H1 (cell line): ENCODE results near the gene GNG4. TPM values are rescaled to one million over a fixed set of nuclear protein-coding genes. Genes with fewer than 3 reads are reported as not detected.

Source experiments
- CTCF ChIA-PET: fragments of 300-600 bp; sonication (Branson Sonifier 250); formaldehyde crosslinking; loops from one replicate; lab custom pipeline; 2021; ENCODE audit not compliant: partially characterized antibody; lab: Charles Lee
- POLR2A ChIA-PET: fragments of 300-600 bp; sonication (Branson Sonifier 250); formaldehyde crosslinking; loops from one replicate; lab custom pipeline; 2021; ENCODE audit warnings: inconsistent platforms; ENCODE audit not compliant: partially characterized antibody; lab: Charles Lee
- DNase-seq, 2 experiments: peaks; one replicate each; pipeline versions ENCODE4 v3.0.0 to v3.0.0-alpha.2; 2010 to 2022; ENCODE audit warnings: low spot score in 2 of 2, low read depth in 1 of 2, mixed read lengths in 1 of 2
- FAIRE-seq: peaks from 2 replicates; lab custom pipeline; 2011; peaks lifted over from hg19 to GRCh38; lab: Jason Lieb, UNC
- H2AFZ ChIP-seq: 2 replicates; pipeline ENCODE4 v1.8.1; 2012; ENCODE audit warnings: low read length, inconsistent platforms
- H2AK5ac ChIP-seq: 2 replicates; pipeline ENCODE4 v1.6.1; 2013; ENCODE audit warnings: low read depth, low read length
- H2BK120ac ChIP-seq: replicated peaks from 2 replicates; pipeline ENCODE3; 2013; ENCODE audit warnings: low read depth, low read length, inconsistent platforms
- H2BK12ac ChIP-seq: 2 replicates; pipeline ENCODE4 v1.6.1; 2013; ENCODE audit warnings: low read depth, low read length
- H2BK15ac ChIP-seq: 2 replicates; pipeline ENCODE4 v1.6.1; 2013; ENCODE audit warnings: low read length
- H2BK20ac ChIP-seq: 2 replicates; pipeline ENCODE4 v1.6.1; 2013; ENCODE audit warnings: low read length
- H2BK5ac ChIP-seq: 2 replicates; pipeline ENCODE4 v1.6.1; 2013; ENCODE audit warnings: low read depth, low read length
- H3K14ac ChIP-seq: 2 replicates; pipeline ENCODE4 v1.6.1; 2013; ENCODE audit warnings: inconsistent platforms; ENCODE audit not compliant: insufficient read length
- H3K18ac ChIP-seq: 2 replicates; pipeline ENCODE4 v1.6.1; 2013; ENCODE audit warnings: low read length; ENCODE audit errors: extremely low read depth
- H3K23ac ChIP-seq: 2 replicates; pipeline ENCODE4 v1.6.1; 2013; ENCODE audit warnings: inconsistent platforms; ENCODE audit not compliant: insufficient read length
- H3K23me2 ChIP-seq: 2 replicates; pipeline ENCODE4 v1.6.1; 2013; ENCODE audit warnings: low read depth, low read length
- H3K27ac ChIP-seq: 2 replicates; pipeline ENCODE4 v1.6.1; 2011; ENCODE audit warnings: low read depth, low read length, inconsistent platforms
- H3K27me3 ChIP-seq, 4 experiments: replicated peaks in 1 of 4; 1 replicate in 1 of 4; 2 replicates in 3 of 4; pipeline versions ENCODE4 v1.6.1 to v1.8.1; 2011 to 2013; ENCODE audit warnings: low read length in 3 of 4, mild to moderate bottlenecking in 3 of 4, inconsistent platforms in 2 of 4, mixed read lengths in 2 of 4, moderate library complexity in 1 of 4; ENCODE audit not compliant: control insufficient read depth in 3 of 4, insufficient read depth in 3 of 4; ENCODE audit errors: extremely low read depth in 1 of 4
- H3K36me3 ChIP-seq, 4 experiments: 2 replicates each; pipeline versions ENCODE4 v1.6.1 to v1.8.1; 2011 to 2013; ENCODE audit warnings: mild to moderate bottlenecking in 4 of 4, low read length in 3 of 4, moderate library complexity in 2 of 4, control low read depth in 1 of 4, inconsistent platforms in 1 of 4; ENCODE audit not compliant: insufficient read depth in 4 of 4, control insufficient read depth in 2 of 4
- H3K4ac ChIP-seq: replicated peaks from 2 replicates; pipeline ENCODE3; 2013; ENCODE audit warnings: low read length, low read depth, mixed read lengths, inconsistent platforms; ENCODE audit not compliant: insufficient read length
- H3K4me1 ChIP-seq, 4 experiments: replicated peaks in 1 of 4; 1 replicate in 1 of 4; 2 replicates in 3 of 4; pipeline versions ENCODE4 v1.6.1 to v1.8.1; 2011 to 2013; ENCODE audit warnings: low read length in 3 of 4, inconsistent platforms in 2 of 4, mixed read lengths in 1 of 4; ENCODE audit not compliant: insufficient read depth in 4 of 4, control insufficient read depth in 3 of 4
- H3K4me2 ChIP-seq, 2 experiments: 2 replicates each; pipeline versions ENCODE4 v1.6.1 to v1.8.1; 2011 to 2013; ENCODE audit warnings: low read depth in 2 of 2, low read length in 2 of 2, control low read depth in 1 of 2, inconsistent platforms in 1 of 2, mild to moderate bottlenecking in 1 of 2; ENCODE audit not compliant: insufficient read depth in 1 of 2
- H3K4me3 ChIP-seq, 4 experiments: fragments of 200-600, 300-600 bp in 1 of 4; sonication (generic), shearing (Covaris generic), sonication (Bioruptor Twin) in 1 of 4; 2 replicates each; pipeline versions ENCODE4 v1.5.1 to v1.8.1; 2011 to 2016; ENCODE audit warnings: low read length in 4 of 4, low read depth in 3 of 4, control low read depth in 2 of 4, inconsistent platforms in 2 of 4, mild to moderate bottlenecking in 2 of 4, mixed read lengths in 1 of 4, moderate library complexity in 1 of 4; ENCODE audit not compliant: insufficient read depth in 2 of 4; ENCODE audit errors: extremely low read depth in 1 of 4
- H3K56ac ChIP-seq: replicated peaks from 2 replicates; pipeline ENCODE3; 2013; ENCODE audit warnings: low read depth, mild to moderate bottlenecking, mixed read lengths, low read length, inconsistent platforms; ENCODE audit not compliant: insufficient read length
- H3K79me1 ChIP-seq: 2 replicates; pipeline ENCODE4 v1.6.1; 2013; ENCODE audit warnings: low read depth, low read length, control low read depth
- H3K79me2 ChIP-seq, 2 experiments: 2 replicates each; pipeline versions ENCODE4 v1.6.1 to v1.8.1; 2012 to 2013; ENCODE audit warnings: low read length in 2 of 2, mild to moderate bottlenecking in 2 of 2, inconsistent platforms in 1 of 2; ENCODE audit not compliant: insufficient read depth in 2 of 2, control insufficient read depth in 1 of 2
- H3K9ac ChIP-seq, 4 experiments: replicated peaks in 1 of 4; 1 replicate in 1 of 4; 2 replicates in 3 of 4; pipeline versions ENCODE4 v1.6.1 to v1.8.1; 2011 to 2013; ENCODE audit warnings: low read depth in 3 of 4, low read length in 3 of 4, control low read depth in 2 of 4, mild to moderate bottlenecking in 2 of 4, moderate library complexity in 2 of 4, inconsistent platforms in 1 of 4; ENCODE audit errors: extremely low read depth in 1 of 4
- H3K9me3 ChIP-seq, 2 experiments: 2 replicates each; pipeline versions ENCODE4 v1.6.1 to v1.8.1; 2012 to 2013; ENCODE audit warnings: mild to moderate bottlenecking in 2 of 2, moderate library complexity in 2 of 2, control low read depth in 1 of 2, inconsistent platforms in 1 of 2, low read depth in 1 of 2, low read length in 1 of 2, mixed read lengths in 1 of 2; ENCODE audit not compliant: insufficient read depth in 2 of 2
- H4K20me1 ChIP-seq, 2 experiments: replicated peaks in 1 of 2; 2 replicates each; pipeline versions ENCODE3 to v1.8.1; 2011 to 2013; ENCODE audit warnings: inconsistent platforms in 2 of 2, low read length in 2 of 2, mild to moderate bottlenecking in 1 of 2; ENCODE audit not compliant: insufficient read depth in 2 of 2, control insufficient read depth in 1 of 2
- H4K5ac ChIP-seq: 2 replicates; pipeline ENCODE4 v1.6.1; 2013; ENCODE audit warnings: low read length, low read depth, mixed read lengths, inconsistent platforms; ENCODE audit not compliant: insufficient read length
- H4K8ac ChIP-seq: 2 replicates; pipeline ENCODE4 v1.8.0; 2013; ENCODE audit warnings: mild to moderate bottlenecking, moderate library complexity, low read length, inconsistent platforms; ENCODE audit not compliant: insufficient read depth; ENCODE audit errors: extremely low read depth
- H4K91ac ChIP-seq: replicated peaks from 2 replicates; pipeline ENCODE3; 2013; ENCODE audit warnings: low read length, mixed read lengths, inconsistent platforms; ENCODE audit not compliant: insufficient read length
- BRCA1 ChIP-seq: IDR thresholded peaks from 2 replicates; pipeline ENCODE4 v1.6.1; 2012; ENCODE audit warnings: low read depth, low read length, improper control_type of control experiment
- CBX5 ChIP-seq: fragments of 300-800, 300-1000 bp; sonication (generic); IDR thresholded peaks from 2 replicates; pipeline ENCODE4 v1.7.1; 2016; ENCODE audit warnings: antibody characterized with exemption, low read length, low read depth
- CHD2 ChIP-seq: IDR thresholded peaks from 2 replicates; pipeline ENCODE4 v1.6.1; 2012; ENCODE audit warnings: low read length, improper control_type of control experiment
- E2F6 ChIP-seq: IDR thresholded peaks from 2 replicates; pipeline ENCODE4 v1.6.1; 2012; ENCODE audit warnings: inconsistent platforms
- EZH2 ChIP-seq: fragments of 200-600 bp; sonication (generic); IDR thresholded peaks from 2 replicates; pipeline ENCODE4 v1.7.1; 2012; ENCODE audit warnings: low read depth, mild to moderate bottlenecking, moderate library complexity, low read length, inconsistent platforms; ENCODE audit not compliant: severe bottlenecking
- MAFK ChIP-seq: IDR thresholded peaks from 2 replicates; pipeline ENCODE4 v1.6.1; 2012; ENCODE audit warnings: low read depth, mild to moderate bottlenecking, improper control_type of control experiment, low read length
- WGBS, 2 experiments: shearing (Covaris generic) in 1 of 2; methylation state at CpG; one replicate each; pipeline versions ENCODE4 v1.1.6 to v1.1.7; 2013 to 2015; ENCODE audit warnings: low lambda C conversion rate in 2 of 2, mixed read lengths in 2 of 2, inconsistent platforms in 1 of 2, low coverage in 1 of 2, missing lambda C conversion rate in 1 of 2; ENCODE audit not compliant: insufficient replicate concordance in 2 of 2, insufficient coverage in 1 of 2, insufficient read length in 1 of 2; ENCODE audit errors: extremely low coverage in 1 of 2, missing lambda C conversion rate in 1 of 2; 5-methylcytosine and 5-hydroxymethylcytosine counted together
- polyA plus RNA-seq, 7 experiments: library from polyadenylated mRNA; depleted of rRNA in 3 of 7; stranded (reverse) in 5 of 7; unstranded in 2 of 7; fragments of >200 nt in 5 of 7; fragments of 200-250 nt in 2 of 7; gene quantifications; 1 replicate in 5 of 7; 2 replicates in 1 of 7; 4 replicates in 1 of 7; pipeline versions ENCODE4 v1.2.1 to v1.2.3, GENCODE V29; 2011 to 2013; ENCODE audit warnings: missing spikeins in 2 of 7, mixed read lengths in 2 of 7
- total RNA-seq: library from RNA; stranded (reverse); fragmentation: NEBNext Ultra II Directional; extraction: Animal tissue kit (Norgen Biotek cat#: 25700); gene quantifications from 2 replicates; pipeline ENCODE4 v1.2.1, GENCODE V29; 2021

The GNG4 gene
- total and polyA plus RNA-seq, 2 of the 8 experiments (the other 6 are each of a cell fraction or from before 2014, with no cell fraction given) = 95.5 to 96.8 TPM

DNA sequence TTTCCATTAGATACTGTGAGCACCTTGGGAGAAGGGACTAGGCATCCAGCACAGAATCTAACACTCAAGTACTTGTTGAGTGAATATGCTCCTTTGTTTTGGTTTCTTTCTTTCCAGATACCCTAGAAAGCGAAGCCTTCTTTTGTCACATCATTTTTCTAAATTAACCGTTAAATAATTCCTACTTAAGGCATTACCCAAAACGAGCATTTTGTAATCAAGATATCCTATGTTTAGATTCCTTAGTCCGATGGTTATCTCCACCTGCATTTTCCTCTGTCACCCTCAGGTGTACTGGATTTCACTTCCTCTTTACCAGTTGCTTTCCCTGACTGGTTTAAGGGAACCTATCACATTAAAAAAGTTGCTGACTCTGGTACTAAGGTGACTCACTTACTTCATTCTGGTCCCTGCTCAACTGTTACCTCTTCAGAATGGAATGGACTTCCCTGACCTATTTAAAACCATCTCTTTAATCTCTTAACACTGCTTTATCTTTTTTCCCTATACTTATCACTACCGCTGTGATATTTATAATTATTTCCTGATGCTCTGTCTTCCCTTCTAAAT lies 148.5 kb downstream of the GNG4 start:
- H3K14ac ChIP-seq = no peak overlapping the region
- POLR2A ChIA-PET = no interaction called here
- no peak for FAIRE-seq

More for the DNA sequence above, 148.5 kb downstream of the GNG4 start:
- no peak overlapping the region for H3K23ac ChIP-seq
- no peak overlapping the region for H2AFZ ChIP-seq
- no peaks in the 10 kb centered on the region for H3K79me1 ChIP-seq
- H3K4me2 ChIP-seq = no peak overlapping the region
- H3K23me2 ChIP-seq = peaks cover 8% of the 10 kb centered on the region; the same call in 1 of the 2 replicates
- CTCF ChIA-PET = no interaction called here
- no peak overlapping the region for H2BK15ac ChIP-seq
- peaks cover 0 to 6% (median 0%) of the 10 kb centered on the region in 4 experiments; a peak in 2 of 7 replicates for H3K4me1 ChIP-seq
- DNase-seq = no peak
- H4K91ac ChIP-seq = no peak overlapping the region
- no peak overlapping the region for H2BK5ac ChIP-seq
- no peak overlapping the region for H2AK5ac ChIP-seq
- H2BK12ac ChIP-seq = no peak overlapping the region
- H2BK120ac ChIP-seq = no peak overlapping the region
- no peak overlapping the region for H3K27ac ChIP-seq
- H3K36me3 ChIP-seq = no peaks in the 10 kb centered on the region; a peak in 1 of 8 replicates
- H3K27me3 ChIP-seq = no peaks in the 10 kb centered on the region
- no peak overlapping the region for H3K56ac ChIP-seq
- no peak overlapping the region for H4K8ac ChIP-seq
- WGBS, 2 experiments = 88 to 100% methylated on average over 1 to 5 of the region's 5 CpGs
- no peak overlapping the region for H3K9ac ChIP-seq
- TF ChIP-seq E2F6 (no peak), BRCA1 (no peak), MAFK (no peak), EZH2 (no peak), CBX5 (no peak), CHD2 (no peak)
- no peak overlapping the region for H3K4me3 ChIP-seq
- peaks cover 11 to 70% of the 10 kb centered on the region in 2 experiments for H3K79me2 ChIP-seq
- H4K20me1 ChIP-seq = peaks cover 3 to 10% of the 10 kb centered on the region in 2 experiments
- no peak overlapping the region for H3K18ac ChIP-seq
- no peaks in the 10 kb centered on the region for H3K9me3 ChIP-seq
- no peak overlapping the region for H2BK20ac ChIP-seq
- H3K4ac ChIP-seq = no peak overlapping the region
- no peak overlapping the region for H4K5ac ChIP-seq
